H9 (cell line): ENCODE results near the gene ZNF587B. TPM values are rescaled to one million over a fixed set of nuclear protein-coding genes. Genes with fewer than 3 reads are reported as not detected.

Source experiments
- DNase-seq: peaks from one replicate; pipeline ENCODE4 v3.0.0-alpha.2; 2017
- H2AFZ ChIP-seq: one replicate; pipeline ENCODE4 v1.6.1; 2013; ENCODE audit warnings: mild to moderate bottlenecking, low read length, control low read depth, moderate library complexity
- H2AK5ac ChIP-seq: 2 replicates; pipeline ENCODE4 v1.6.1; 2013; ENCODE audit warnings: low read length, control low read depth, mixed read lengths; ENCODE audit not compliant: insufficient read length
- H2BK120ac ChIP-seq: one replicate; pipeline ENCODE4 v1.6.1; 2013; ENCODE audit warnings: low read depth, mild to moderate bottlenecking, low read length, control low read depth, inconsistent platforms; ENCODE audit not compliant: poor library complexity, severe bottlenecking
- H2BK12ac ChIP-seq: 2 replicates; pipeline ENCODE4 v1.6.1; 2013; ENCODE audit warnings: low read length, control low read depth, mixed read lengths, low read depth; ENCODE audit not compliant: insufficient read length
- H2BK15ac ChIP-seq: 2 replicates; pipeline ENCODE4 v1.6.1; 2013; ENCODE audit warnings: low read depth, low read length, control low read depth
- H2BK20ac ChIP-seq: one replicate; pipeline ENCODE4 v1.6.1; 2013; ENCODE audit warnings: low read depth, mild to moderate bottlenecking, low read length, control low read depth, inconsistent platforms; ENCODE audit not compliant: poor library complexity, severe bottlenecking
- H2BK5ac ChIP-seq: 2 replicates; pipeline ENCODE4 v1.6.1; 2013; ENCODE audit warnings: low read length, control low read depth, mixed read lengths; ENCODE audit not compliant: insufficient read length
- H3K14ac ChIP-seq: 2 replicates; pipeline ENCODE4 v1.6.1; 2013; ENCODE audit warnings: low read length, control low read depth; ENCODE audit not compliant: insufficient read depth
- H3K18ac ChIP-seq: 2 replicates; pipeline ENCODE4 v1.6.1; 2013; ENCODE audit warnings: low read depth, mild to moderate bottlenecking, mixed read lengths, low read length, control low read depth; ENCODE audit not compliant: insufficient read length
- H3K23ac ChIP-seq: 2 replicates; pipeline ENCODE4 v1.6.1; 2013; ENCODE audit warnings: low read length, control low read depth, mixed read lengths, low read depth; ENCODE audit not compliant: insufficient read length
- H3K23me2 ChIP-seq: 2 replicates; pipeline ENCODE4 v1.6.1; 2013; ENCODE audit warnings: low read depth, mild to moderate bottlenecking, mixed read lengths, low read length, control low read depth; ENCODE audit not compliant: insufficient read length, poor library complexity, severe bottlenecking
- H3K27ac ChIP-seq: 2 replicates; pipeline ENCODE4 v1.5.1; 2013; ENCODE audit warnings: low read length, control low read depth, mixed read lengths, low read depth; ENCODE audit not compliant: insufficient read length
- H3K27me3 ChIP-seq: 2 replicates; pipeline ENCODE4 v1.6.1; 2013; ENCODE audit warnings: low read length, control low read depth, inconsistent platforms; ENCODE audit not compliant: insufficient read depth
- H3K4ac ChIP-seq: 2 replicates; pipeline ENCODE4 v1.6.1; 2013; ENCODE audit warnings: low read depth, mild to moderate bottlenecking, control low read depth, inconsistent platforms, low read length, moderate library complexity
- H3K4me1 ChIP-seq: 2 replicates; pipeline ENCODE4 v1.6.1; 2013; ENCODE audit warnings: low read length, control low read depth, inconsistent platforms; ENCODE audit not compliant: insufficient read depth
- H3K4me2 ChIP-seq: 2 replicates; pipeline ENCODE4 v1.6.1; 2013; ENCODE audit warnings: low read length, control low read depth, mixed read lengths; ENCODE audit not compliant: insufficient read length, insufficient read depth
- H3K56ac ChIP-seq: 2 replicates; pipeline ENCODE4 v1.6.1; 2013; ENCODE audit warnings: low read depth, mild to moderate bottlenecking, mixed read lengths, low read length, control low read depth; ENCODE audit not compliant: insufficient read length
- H3K79me1 ChIP-seq: 2 replicates; pipeline ENCODE4 v1.6.1; 2013; ENCODE audit warnings: low read depth, mild to moderate bottlenecking, moderate library complexity, low read length, control low read depth, inconsistent platforms; ENCODE audit not compliant: insufficient read depth, poor library complexity, severe bottlenecking
- H3K79me2 ChIP-seq: 2 replicates; pipeline ENCODE4 v1.6.1; 2013; ENCODE audit warnings: low read length, control low read depth, inconsistent platforms; ENCODE audit not compliant: insufficient read depth
- H3K9ac ChIP-seq: 2 replicates; pipeline ENCODE4 v1.6.1; 2013; ENCODE audit warnings: low read length, control low read depth, mixed read lengths; ENCODE audit not compliant: insufficient read length; ENCODE audit errors: extremely low read depth
- H3K9me3 ChIP-seq: one replicate; pipeline ENCODE4 v1.6.1; 2013; ENCODE audit warnings: low read depth, low read length, inconsistent platforms; ENCODE audit not compliant: control insufficient read depth
- H3T11ph ChIP-seq: one replicate; pipeline ENCODE4 v1.6.1; 2013; ENCODE audit warnings: mild to moderate bottlenecking, low read length, control low read depth, inconsistent platforms
- H4K20me1 ChIP-seq: one replicate; pipeline ENCODE4 v1.6.1; 2013; ENCODE audit not compliant: control insufficient read depth, insufficient read length, insufficient read depth
- H4K5ac ChIP-seq: 2 replicates; pipeline ENCODE4 v1.6.1; 2013; ENCODE audit warnings: low read depth, mild to moderate bottlenecking, mixed read lengths, low read length, control low read depth; ENCODE audit not compliant: insufficient read length
- H4K8ac ChIP-seq: replicated peaks from 2 replicates; pipeline ENCODE4 v1.6.1; 2013; ENCODE audit warnings: low read length, control low read depth, mixed read lengths, low read depth; ENCODE audit not compliant: insufficient read length
- H4K91ac ChIP-seq: 2 replicates; pipeline ENCODE4 v1.6.1; 2013; ENCODE audit warnings: low read depth, mild to moderate bottlenecking, moderate library complexity, mixed read lengths, low read length, control low read depth; ENCODE audit not compliant: insufficient read length
- H3K27ac Mint-ChIP-seq, 3 experiments: 2 replicates in 2 of 3; 3 replicates in 1 of 3; pipeline ENCODE4 v1.8.0; 2020 to 2021; ENCODE audit warnings: mixed read lengths in 3 of 3, mild to moderate bottlenecking in 1 of 3, moderate library complexity in 1 of 3
- H3K27me3 Mint-ChIP-seq: 2 replicates; pipeline ENCODE4 v1.8.0; 2021; ENCODE audit warnings: low read depth, mild to moderate bottlenecking, moderate library complexity, mixed read lengths
- H3K36me3 Mint-ChIP-seq, 3 experiments: 2 replicates in 2 of 3; 3 replicates in 1 of 3; pipeline ENCODE4 v1.8.0; 2020 to 2021; ENCODE audit warnings: low read depth in 3 of 3, mixed read lengths in 3 of 3; ENCODE audit not compliant: insufficient read depth in 1 of 3
- H3K4me1 Mint-ChIP-seq, 2 experiments: 2 replicates each; pipeline ENCODE4 v1.8.0; 2020; ENCODE audit warnings: mixed read lengths in 2 of 2
- H3K4me3 Mint-ChIP-seq, 2 experiments: 2 replicates in 1 of 2; 3 replicates in 1 of 2; pipeline ENCODE4 v1.8.0; 2020 to 2021; ENCODE audit warnings: mild to moderate bottlenecking in 2 of 2, mixed read lengths in 2 of 2, moderate library complexity in 1 of 2
- H3K9me3 Mint-ChIP-seq, 2 experiments: 2 replicates in 1 of 2; 3 replicates in 1 of 2; pipeline ENCODE4 v1.8.0; 2020; ENCODE audit warnings: mild to moderate bottlenecking in 2 of 2, mixed read lengths in 2 of 2, moderate library complexity in 1 of 2
- CTCF ChIP-seq: fragments of 200-600 bp; sonication (generic); conservative IDR thresholded peaks from 3 replicates; pipeline ENCODE4 v1.8.0; 2021; ENCODE audit warnings: antibody characterized with exemption, mild to moderate bottlenecking
- WGBS: extraction: QIAGEN DNeasy Blood & Tissue Kit; methylation state at CpG from one replicate; pipeline ENCODE4 v1.1.7; 2013; ENCODE audit warnings: missing lambda C conversion rate, low lambda C conversion rate, mixed read lengths; ENCODE audit not compliant: insufficient read length; ENCODE audit errors: extremely low coverage; 5-methylcytosine and 5-hydroxymethylcytosine counted together
- total RNA-seq: library from RNA; stranded (reverse); gene quantifications from 2 replicates; pipeline ENCODE4 v1.2.1, GENCODE V29; 2021

The ZNF587B gene
- total RNA-seq, 1 experiment from 2014 or later = 45.2 TPM

- Histone ChIP-seq H4K91ac (peak overlapping the region; percentile 17), H2AFZ (peak overlapping the region; percentile 65), H3K18ac (peak overlapping the region; percentile 89), H3K23ac (no peak overlapping the region), H3K27ac (peak overlapping the region; percentile 99), H3K4ac (peak overlapping the region; percentile 95; the same call in 1 of the 2 replicates), H3K27me3 (no peaks in the 10 kb centered on the region), H3K4me2 (peak overlapping the region; percentile 75), H3K4me1 (peaks cover 6% of the 10 kb centered on the region; the same call in 1 of the 2 replicates), H2AK5ac (no peak overlapping the region), H3K79me2 (no peaks in the 10 kb centered on the region), H3K56ac (peak overlapping the region; percentile 99), H3K79me1 (no peaks in the 10 kb centered on the region), H4K20me1 (no peaks in the 10 kb centered on the region), H3T11ph (peak overlapping the region; percentile 47), H2BK15ac (no peak overlapping the region), H3K9me3 (no peaks in the 10 kb centered on the region), H2BK5ac (peak overlapping the region; percentile 80), H2BK20ac (no peak overlapping the region), H4K5ac (peak overlapping the region; percentile 72), H3K9ac (peak overlapping the region; percentile 97), H2BK12ac (no peak overlapping the region), H2BK120ac (peak overlapping the region; percentile 99), H4K8ac (no peak overlapping the region), H3K14ac (peak overlapping the region; percentile 98), H3K23me2 (peaks cover 11% of the 10 kb centered on the region)
- H3K27ac Mint-ChIP-seq = peak overlapping the region; percentile 98 to 99 (median 98)
- peaks cover 15 to 28% (median 25%) of the 10 kb centered on the region in 3 experiments for H3K36me3 Mint-ChIP-seq
- peak overlapping the region; percentile 72 to 83 for H3K4me3 Mint-ChIP-seq
- no CpG with 5 or more reads among the region's 19 CpGs for WGBS
- DNase-seq = peak; percentile 77
- H3K27me3 Mint-ChIP-seq = no peaks in the 10 kb centered on the region
- no peaks in the 10 kb centered on the region for H3K9me3 Mint-ChIP-seq
- TF ChIP-seq CTCF = no peak
- H3K4me1 Mint-ChIP-seq = peaks cover 49 to 56% of the 10 kb centered on the region in 2 experiments
Observed at GRCh38 chr19:57803594-57804325, 26.3 kb upstream of the ZNF587B start.
